Measurements from ENCODE around the gene DSC2.

DNA sequence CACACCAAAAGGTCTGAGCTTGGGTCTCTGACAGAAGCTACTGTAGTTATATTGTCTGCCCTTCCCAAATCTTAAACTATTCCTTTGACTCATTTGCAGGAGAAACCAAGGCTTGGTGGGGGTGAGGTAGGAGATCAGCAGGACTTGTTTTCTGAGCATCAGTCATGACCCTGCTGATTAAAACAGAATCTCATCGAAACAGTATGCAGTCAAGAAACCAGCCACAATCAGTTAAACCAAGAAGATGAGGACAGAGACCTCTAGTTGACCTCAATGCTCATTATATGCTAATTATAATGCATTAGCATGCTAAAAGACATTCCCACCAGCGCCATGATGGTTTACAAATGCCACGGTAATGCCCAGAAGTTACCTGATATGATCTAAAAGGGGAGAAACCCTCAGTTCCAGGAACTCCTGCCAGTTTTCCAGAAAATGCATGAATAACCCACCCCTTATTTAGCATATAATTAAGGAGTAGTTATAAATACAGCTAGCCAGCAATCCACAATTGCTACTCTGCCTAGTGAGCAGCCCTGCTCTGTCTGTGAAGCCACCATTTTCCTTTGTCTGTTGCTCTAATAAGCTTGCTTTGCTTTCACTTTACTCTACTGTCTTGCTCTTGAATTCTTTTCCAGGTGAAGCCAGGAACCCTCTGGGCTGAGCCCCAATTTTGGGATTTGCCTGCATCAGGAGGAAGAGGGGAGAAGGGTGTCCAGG lies 86.3 kb downstream of the DSC2 start:
- no peak for TF ChIP-seq CTCF (IDR thresholded peaks at IDR 0.05)
- TF ChIP-seq ZFX (IDR thresholded peaks at IDR 0.05; ENCODE audit: borderline replicate concordance): no peak
